Gastrocnemius medialis (tissue), 4 donors: Measurements from ENCODE around the gene DMRT1.

Experiments used
- POLR2A ChIP-seq, 2 donors: fragments of 450-650 bp; IDR thresholded peaks; one replicate each; pipeline ENCODE4 v1.6.1; 2017; ENCODE audit warnings: antibody characterized with exemption in 2 of 2, mild to moderate bottlenecking in 2 of 2, moderate library complexity in 2 of 2
- TF ChIP-seq, protein P1 (sequence below), 5 experiments: fragments of 450-650 bp in 3 of 5; fragments of 200-600 bp in 2 of 5; sonication (generic) in 2 of 5; IDR thresholded peaks in 4 of 5; conservative IDR thresholded peaks in 1 of 5; 1 replicate in 4 of 5; 2 replicates in 1 of 5; pipeline ENCODE4 v1.5.1; 2016 to 2019; ENCODE audit warnings: antibody characterized with exemption in 5 of 5, mild to moderate bottlenecking in 3 of 5, moderate library complexity in 3 of 5

DNA sequence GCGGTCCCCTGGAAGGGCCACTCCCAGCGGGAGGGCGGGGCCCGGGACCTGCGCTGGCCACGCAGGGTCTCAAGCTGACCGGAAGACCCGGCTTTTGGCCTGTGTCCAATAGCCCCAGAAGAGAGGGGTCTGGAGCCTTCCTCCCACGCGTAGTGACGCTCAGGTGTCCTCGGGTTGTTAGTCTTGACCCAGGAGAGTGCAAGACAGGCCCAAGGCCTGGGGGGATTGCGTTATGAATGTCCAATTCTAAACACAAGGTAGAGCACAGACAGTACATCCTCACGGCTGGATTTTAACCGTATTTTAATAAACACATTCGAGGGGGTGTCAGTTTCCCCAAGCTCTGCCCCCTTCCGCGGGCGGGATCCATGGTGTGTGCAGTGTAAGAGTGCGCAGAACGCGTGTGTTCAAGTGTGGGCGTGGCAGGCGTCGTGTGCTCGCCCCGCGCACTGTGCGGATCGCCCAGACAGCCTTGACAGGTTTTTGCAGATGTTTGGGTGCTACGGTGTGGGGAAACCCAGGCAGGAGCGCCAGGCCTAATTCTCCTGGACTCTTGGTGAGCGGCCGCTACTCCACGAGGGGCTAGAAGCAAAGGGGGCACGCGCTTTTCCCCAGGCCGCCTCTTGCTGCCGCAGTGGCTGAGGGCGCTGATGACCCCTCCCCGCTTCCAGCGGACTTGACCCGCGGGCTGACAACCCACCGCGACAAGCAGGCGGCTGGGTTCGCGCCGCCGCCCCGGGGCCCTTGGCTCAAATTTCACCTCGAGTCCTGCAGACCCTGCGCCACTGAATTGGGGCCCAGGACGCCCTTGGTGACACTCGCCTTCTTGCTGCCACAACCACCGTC is 128.9 kb downstream of the DMRT1 start:
- TF ChIP-seq POLR2A (IDR thresholded peaks at IDR 0.05) = no peak
- TF ChIP-seq, protein P1, sequence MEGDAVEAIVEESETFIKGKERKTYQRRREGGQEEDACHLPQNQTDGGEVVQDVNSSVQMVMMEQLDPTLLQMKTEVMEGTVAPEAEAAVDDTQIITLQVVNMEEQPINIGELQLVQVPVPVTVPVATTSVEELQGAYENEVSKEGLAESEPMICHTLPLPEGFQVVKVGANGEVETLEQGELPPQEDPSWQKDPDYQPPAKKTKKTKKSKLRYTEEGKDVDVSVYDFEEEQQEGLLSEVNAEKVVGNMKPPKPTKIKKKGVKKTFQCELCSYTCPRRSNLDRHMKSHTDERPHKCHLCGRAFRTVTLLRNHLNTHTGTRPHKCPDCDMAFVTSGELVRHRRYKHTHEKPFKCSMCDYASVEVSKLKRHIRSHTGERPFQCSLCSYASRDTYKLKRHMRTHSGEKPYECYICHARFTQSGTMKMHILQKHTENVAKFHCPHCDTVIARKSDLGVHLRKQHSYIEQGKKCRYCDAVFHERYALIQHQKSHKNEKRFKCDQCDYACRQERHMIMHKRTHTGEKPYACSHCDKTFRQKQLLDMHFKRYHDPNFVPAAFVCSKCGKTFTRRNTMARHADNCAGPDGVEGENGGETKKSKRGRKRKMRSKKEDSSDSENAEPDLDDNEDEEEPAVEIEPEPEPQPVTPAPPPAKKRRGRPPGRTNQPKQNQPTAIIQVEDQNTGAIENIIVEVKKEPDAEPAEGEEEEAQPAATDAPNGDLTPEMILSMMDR (IDR thresholded peaks at IDR 0.05 in 4 of 5, conservative IDR thresholded peaks at IDR 0.05 in 1 of 5) = no peak
